ENCODE data around the gene SPATA3. TPM values are rescaled to one million over a fixed set of nuclear protein-coding genes. Genes with fewer than 3 reads are reported as not detected.

SPATA3 gene
- total and polyA plus RNA-seq, 2 experiments from 2014 or later = not detected

DNA sequence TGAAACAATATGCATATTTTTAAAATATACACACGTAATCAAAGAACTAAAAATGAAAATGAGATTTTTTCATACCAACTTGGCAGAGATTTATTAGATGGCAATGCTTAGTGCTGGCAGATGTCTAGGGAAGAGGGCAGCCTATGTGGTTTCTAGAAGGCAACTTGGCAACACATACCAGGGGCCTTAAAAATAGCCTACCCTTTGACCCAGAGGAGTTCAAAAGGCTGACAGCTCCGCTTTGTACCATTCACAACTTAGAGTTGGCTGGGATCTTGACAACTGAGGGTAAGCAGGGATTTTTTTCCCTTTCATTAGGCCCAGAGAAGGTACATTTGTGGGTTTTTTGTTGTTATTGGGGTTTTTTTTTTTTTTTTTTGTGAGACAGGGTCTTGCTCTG lies 44.5 kb upstream of the SPATA3 start:
- no peaks in the 10 kb centered on the region for H3K9me3 Mint-ChIP-seq
- no peak overlapping the region for H3K4me3 Mint-ChIP-seq
- no peak overlapping the region for H3K4me2 ChIP-seq
- ATAC-seq (no peak), DNase-seq (ENCODE audit: low spot score) (no peak)
- no peak overlapping the region for H3K4me3 ChIP-seq
- H3K36me3 ChIP-seq (ENCODE audit: insufficient read depth) = no peaks in the 10 kb centered on the region
- H3K4me1 Mint-ChIP-seq = no peaks in the 10 kb centered on the region
- H3F3A ChIP-seq (replicated peaks; ENCODE audit: low read depth) = no peaks in the 10 kb centered on the region
- H3K27ac ChIP-seq (ENCODE audit: low read depth) = no peak overlapping the region
- H3K27ac Mint-ChIP-seq = no peak overlapping the region
- H3K9me2 ChIP-seq (ENCODE audit: insufficient read depth) = no peaks in the 10 kb centered on the region
- TF ChIP-seq ZNF462 (CRISPR knock-in tag; IDR thresholded peaks at IDR 0.05) = no peak
- TF ChIP-seq NANOG (IDR thresholded peaks at IDR 0.05; ENCODE audit: borderline replicate concordance) = no peak
- TF ChIP-seq, protein P1, sequence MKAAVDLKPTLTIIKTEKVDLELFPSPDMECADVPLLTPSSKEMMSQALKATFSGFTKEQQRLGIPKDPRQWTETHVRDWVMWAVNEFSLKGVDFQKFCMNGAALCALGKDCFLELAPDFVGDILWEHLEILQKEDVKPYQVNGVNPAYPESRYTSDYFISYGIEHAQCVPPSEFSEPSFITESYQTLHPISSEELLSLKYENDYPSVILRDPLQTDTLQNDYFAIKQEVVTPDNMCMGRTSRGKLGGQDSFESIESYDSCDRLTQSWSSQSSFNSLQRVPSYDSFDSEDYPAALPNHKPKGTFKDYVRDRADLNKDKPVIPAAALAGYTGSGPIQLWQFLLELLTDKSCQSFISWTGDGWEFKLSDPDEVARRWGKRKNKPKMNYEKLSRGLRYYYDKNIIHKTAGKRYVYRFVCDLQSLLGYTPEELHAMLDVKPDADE (IDR thresholded peaks at IDR 0.05) = no peak
- TF ChIP-seq, protein P2, sequence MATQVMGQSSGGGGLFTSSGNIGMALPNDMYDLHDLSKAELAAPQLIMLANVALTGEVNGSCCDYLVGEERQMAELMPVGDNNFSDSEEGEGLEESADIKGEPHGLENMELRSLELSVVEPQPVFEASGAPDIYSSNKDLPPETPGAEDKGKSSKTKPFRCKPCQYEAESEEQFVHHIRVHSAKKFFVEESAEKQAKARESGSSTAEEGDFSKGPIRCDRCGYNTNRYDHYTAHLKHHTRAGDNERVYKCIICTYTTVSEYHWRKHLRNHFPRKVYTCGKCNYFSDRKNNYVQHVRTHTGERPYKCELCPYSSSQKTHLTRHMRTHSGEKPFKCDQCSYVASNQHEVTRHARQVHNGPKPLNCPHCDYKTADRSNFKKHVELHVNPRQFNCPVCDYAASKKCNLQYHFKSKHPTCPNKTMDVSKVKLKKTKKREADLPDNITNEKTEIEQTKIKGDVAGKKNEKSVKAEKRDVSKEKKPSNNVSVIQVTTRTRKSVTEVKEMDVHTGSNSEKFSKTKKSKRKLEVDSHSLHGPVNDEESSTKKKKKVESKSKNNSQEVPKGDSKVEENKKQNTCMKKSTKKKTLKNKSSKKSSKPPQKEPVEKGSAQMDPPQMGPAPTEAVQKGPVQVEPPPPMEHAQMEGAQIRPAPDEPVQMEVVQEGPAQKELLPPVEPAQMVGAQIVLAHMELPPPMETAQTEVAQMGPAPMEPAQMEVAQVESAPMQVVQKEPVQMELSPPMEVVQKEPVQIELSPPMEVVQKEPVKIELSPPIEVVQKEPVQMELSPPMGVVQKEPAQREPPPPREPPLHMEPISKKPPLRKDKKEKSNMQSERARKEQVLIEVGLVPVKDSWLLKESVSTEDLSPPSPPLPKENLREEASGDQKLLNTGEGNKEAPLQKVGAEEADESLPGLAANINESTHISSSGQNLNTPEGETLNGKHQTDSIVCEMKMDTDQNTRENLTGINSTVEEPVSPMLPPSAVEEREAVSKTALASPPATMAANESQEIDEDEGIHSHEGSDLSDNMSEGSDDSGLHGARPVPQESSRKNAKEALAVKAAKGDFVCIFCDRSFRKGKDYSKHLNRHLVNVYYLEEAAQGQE (IDR thresholded peaks at IDR 0.05; ENCODE audit: unreplicated experiment) = no peak
- no peak for TF ChIP-seq ZNF114 (CRISPR knock-in tag; IDR thresholded peaks at IDR 0.05)
- TF ChIP-seq CREB1 (CRISPR knock-in tag; IDR thresholded peaks at IDR 0.05; ENCODE audit: low read depth) = no peak
- TF ChIP-seq STAT1 (IDR thresholded peaks at IDR 0.05; ENCODE audit: unreplicated experiment) = no peak
- no peak for TF ChIP-seq EZH2phosphoT487 (IDR thresholded peaks at IDR 0.05; ENCODE audit: unreplicated experiment)
- TF ChIP-seq JUNB (IDR thresholded peaks at IDR 0.05; ENCODE audit: unreplicated experiment) = no peak
- TF ChIP-seq ZNF331 (CRISPR knock-in tag; IDR thresholded peaks at IDR 0.05; ENCODE audit: low read depth) = no peak
- TF ChIP-seq CTCF (conservative IDR thresholded peaks at IDR 0.05; ENCODE audit: low read depth in 2 of 2) = no peak
- no peak for TF ChIP-seq EZH2 (IDR thresholded peaks at IDR 0.05; ENCODE audit: low read depth, unreplicated experiment)
- no peak for TF ChIP-seq POLR2AphosphoS5 (IDR thresholded peaks at IDR 0.05; ENCODE audit: low read depth)
- H3K36me3 Mint-ChIP-seq (ENCODE audit: low read depth) = no peaks in the 10 kb centered on the region; the same call in 2 of the 3 replicates
- H2AFZ ChIP-seq = no peak overlapping the region; the same call in 1 of the 2 replicates
- H4K20me1 ChIP-seq (replicated peaks; ENCODE audit: insufficient read depth) = no peaks in the 10 kb centered on the region
- H3K27me3 Mint-ChIP-seq (ENCODE audit: insufficient read depth, low read depth, poor library complexity) = peaks cover 10% of the 10 kb centered on the region
- H3K27me3 ChIP-seq (ENCODE audit: insufficient read depth) = no peaks in the 10 kb centered on the region
- no peaks in the 10 kb centered on the region for H3K79me2 ChIP-seq (replicated peaks; ENCODE audit: insufficient read depth)
- no peaks in the 10 kb centered on the region; the same call in 1 of the 2 replicates for H3K4me1 ChIP-seq (ENCODE audit: insufficient read depth)
